22Rv1 (cell line): ENCODE measurements around the gene CEBPB.

Experiments used
- H3K27ac ChIP-seq: fragments of 450-650 bp; 2 replicates; pipeline ENCODE4 v1.5.1; 2017
- ZFX ChIP-seq: fragments of 450-650 bp; IDR thresholded peaks from 2 replicates; pipeline ENCODE4 v1.6.1; 2017; ENCODE audit warnings: antibody characterized with exemption, borderline replicate concordance
- TF ChIP-seq, protein P1 (sequence below): fragments of 450-650 bp; IDR thresholded peaks from 2 replicates; pipeline ENCODE4 v1.5.1; 2017; ENCODE audit warnings: mild to moderate bottlenecking

The CEBPB gene

DNA sequence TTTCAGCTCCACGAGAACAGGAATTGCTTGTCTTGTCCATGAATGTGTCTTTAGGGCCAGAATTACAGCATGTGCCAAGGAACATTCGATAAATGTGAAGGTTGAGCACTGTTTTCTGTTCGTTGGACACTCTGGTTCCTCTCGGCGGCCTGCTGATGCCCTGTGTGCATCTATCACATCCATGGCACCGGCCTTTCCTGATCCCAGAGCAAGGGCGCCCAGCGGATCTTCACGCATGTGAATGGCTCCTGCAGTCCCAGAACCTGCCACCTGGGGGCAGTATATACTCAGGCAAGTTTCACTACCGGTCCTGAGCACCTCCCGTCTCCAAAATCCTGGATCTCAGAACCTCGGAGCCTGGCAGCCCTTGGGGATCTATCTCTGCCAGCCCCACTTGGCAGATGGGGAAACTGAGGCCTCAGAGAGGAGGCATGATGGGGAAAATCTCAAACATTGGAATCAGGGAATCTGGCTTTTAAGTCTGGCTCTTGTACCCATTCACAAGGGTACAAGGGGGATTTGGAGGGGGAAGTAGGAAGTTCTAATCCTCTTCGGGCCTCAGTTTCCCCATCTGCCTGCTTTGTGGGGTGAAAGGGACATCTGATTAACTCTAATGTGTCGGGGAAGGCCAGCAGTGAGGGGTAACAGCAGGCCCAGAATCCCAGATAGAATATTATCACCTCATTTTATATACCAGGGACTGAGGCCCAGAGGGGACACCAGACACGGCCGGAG is 4.3 kb upstream of the CEBPB start:
- no peak overlapping the region for H3K27ac ChIP-seq
- TF ChIP-seq ZFX = no peak
- TF ChIP-seq, protein P1, sequence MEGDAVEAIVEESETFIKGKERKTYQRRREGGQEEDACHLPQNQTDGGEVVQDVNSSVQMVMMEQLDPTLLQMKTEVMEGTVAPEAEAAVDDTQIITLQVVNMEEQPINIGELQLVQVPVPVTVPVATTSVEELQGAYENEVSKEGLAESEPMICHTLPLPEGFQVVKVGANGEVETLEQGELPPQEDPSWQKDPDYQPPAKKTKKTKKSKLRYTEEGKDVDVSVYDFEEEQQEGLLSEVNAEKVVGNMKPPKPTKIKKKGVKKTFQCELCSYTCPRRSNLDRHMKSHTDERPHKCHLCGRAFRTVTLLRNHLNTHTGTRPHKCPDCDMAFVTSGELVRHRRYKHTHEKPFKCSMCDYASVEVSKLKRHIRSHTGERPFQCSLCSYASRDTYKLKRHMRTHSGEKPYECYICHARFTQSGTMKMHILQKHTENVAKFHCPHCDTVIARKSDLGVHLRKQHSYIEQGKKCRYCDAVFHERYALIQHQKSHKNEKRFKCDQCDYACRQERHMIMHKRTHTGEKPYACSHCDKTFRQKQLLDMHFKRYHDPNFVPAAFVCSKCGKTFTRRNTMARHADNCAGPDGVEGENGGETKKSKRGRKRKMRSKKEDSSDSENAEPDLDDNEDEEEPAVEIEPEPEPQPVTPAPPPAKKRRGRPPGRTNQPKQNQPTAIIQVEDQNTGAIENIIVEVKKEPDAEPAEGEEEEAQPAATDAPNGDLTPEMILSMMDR = peak; percentile 88

DNA sequence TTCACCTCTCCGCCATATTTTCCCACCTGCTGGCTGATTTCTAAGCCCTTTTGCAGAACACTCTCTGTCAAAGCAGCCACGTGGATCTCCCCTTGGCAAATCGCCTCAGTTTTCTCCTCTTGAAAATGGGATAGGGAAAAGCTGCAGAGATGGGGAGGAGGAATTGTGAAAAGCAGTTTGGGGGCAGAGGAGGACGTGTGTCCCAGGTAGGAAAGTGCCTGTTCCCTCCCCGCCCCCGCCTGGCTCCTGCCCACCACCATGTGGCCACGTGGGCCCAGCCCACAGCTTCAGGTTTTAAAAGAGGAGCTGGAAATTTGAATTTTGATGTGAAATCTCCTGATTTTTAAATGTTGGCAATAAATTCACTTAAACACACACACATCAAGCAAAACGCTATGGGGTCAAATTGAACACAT is 3.6 kb upstream of the CEBPB start:
- no peak overlapping the region for H3K27ac ChIP-seq

DNA sequence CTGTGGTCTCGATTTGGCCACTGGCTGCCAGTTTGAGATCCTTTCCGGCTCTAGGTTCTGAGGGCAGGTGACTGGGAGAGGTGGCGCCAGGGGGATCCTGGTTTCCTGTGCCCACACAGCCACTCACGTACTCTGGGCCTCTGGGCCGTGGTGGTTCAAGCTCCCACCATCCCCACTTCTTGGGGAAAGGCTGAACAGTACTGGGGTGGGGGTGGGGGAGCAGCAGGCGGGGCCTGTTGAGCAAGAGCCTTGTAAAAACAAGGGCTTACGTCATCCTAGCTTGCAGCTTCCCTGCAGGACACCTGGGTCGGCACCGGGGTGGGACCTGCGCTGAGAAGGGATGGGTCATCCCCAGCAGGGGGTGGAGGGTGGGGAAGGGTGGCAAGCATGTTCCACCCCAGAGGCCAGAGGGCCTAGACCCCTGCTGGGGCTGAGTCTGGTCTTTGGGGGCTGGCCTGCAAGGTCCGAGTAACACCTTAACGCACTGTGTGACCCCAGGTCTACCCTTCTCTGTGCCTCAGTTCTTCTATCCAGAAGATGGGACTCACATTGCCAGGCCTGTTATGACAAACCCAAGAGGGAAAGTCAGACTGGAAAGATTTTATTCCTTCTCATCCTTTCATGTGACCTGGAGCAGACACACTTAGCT is 3.1 kb upstream of the CEBPB start:
- TF ChIP-seq ZFX = no peak
- TF ChIP-seq, protein P1 = no peak
- no peak overlapping the region for H3K27ac ChIP-seq

More for the DNA sequence above, 3.6 kb upstream of the CEBPB start:
- TF ChIP-seq, protein P1 = no peak
- TF ChIP-seq ZFX = no peak

DNA sequence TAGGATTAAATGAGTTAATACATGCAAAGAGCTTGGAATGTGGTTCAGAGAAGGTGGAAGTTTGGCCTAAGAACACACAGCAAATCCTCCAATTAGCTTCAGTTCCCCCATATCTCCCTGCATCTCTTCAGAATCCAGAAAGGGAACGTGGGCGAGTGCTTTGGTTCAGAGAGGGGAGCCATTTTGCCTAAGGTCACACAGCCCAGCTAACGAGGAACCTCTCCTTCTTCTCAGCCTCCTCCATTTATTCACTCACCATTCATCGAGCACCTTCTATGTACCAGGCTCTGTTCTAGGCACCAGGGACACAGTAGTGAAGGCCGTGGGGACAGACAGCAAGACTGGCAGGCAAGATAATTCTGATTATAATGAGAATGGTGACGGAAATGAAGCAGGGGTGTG is 2.3 kb upstream of the CEBPB start:
- TF ChIP-seq, protein P1 = no peak
- TF ChIP-seq ZFX = no peak
- H3K27ac ChIP-seq = no peak overlapping the region

DNA sequence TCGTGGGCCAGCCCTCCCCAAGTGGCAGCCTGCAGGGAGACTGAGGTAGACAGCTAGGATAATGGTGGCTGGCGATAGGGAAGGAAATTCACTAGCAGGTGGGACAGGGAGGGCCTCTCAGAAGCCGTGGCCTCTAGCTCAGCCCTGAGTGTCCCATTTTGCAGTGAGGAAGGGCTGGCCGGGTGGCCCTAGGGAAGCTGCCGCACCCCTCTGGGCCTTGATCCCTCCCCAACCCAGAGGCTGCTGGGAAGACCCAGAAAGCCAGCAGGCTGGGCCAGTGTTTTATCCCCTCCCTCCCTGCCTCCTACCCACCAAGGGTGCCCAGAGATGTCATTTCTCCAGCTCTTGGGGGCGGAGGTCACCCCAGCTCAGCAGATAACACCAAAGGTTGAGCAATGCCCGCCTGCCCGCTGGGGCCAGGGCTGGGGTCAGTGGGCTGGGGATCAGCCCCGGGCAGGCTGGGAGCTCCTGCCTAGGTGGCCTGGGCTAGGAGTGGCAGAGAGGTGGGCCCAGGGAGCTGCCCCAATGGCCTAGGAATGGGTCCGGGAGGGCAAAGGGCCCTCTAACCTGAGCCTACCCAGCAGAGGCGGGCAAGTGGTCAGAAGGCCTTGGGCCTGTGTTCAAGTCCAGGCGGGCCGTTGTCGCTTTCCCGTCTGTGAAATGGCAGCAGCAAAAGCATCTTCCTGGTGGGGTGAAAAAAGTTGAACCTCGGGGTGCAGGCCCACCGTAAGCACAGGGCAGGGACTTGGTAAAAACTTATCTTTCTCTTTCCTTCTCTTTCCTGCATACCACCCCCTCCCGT is 1.6 kb upstream of the CEBPB start:
- TF ChIP-seq, protein P1 = no peak
- TF ChIP-seq ZFX = no peak
- no peak overlapping the region for H3K27ac ChIP-seq

DNA sequence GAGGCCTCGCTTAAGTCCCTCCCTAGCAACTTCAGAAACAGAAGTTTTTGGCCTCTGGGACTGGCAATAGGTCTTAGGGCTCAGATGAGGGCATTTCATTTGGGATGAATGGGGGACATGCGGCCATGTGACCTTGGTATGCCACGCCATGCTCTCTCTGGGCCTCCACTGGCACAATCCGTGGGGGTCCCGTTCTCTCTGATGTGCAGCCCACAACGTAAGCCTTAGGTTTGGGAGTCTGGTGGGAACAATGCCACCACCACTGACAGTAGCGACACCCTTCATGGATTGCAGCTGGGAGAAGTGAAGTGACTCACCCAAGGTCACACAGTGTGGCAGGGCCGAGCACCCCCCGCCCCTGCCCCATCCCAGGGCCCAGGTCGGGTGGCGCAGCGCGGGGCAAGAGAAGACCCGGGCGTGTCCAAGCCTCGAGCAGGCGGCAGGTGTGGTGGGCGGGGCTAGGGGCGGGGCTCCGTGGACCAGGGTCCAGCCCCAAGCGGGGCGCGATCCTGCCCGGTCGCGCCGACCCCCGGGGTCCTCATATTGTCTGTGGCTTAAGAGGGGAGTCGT is 864 bp upstream of the CEBPB start:
- no peak for TF ChIP-seq ZFX
- TF ChIP-seq, protein P1 = no peak
- peak overlapping the region; percentile 98 for H3K27ac ChIP-seq
